ENCODE data around the gene PLPP3.

The PLPP3 gene

DNA sequence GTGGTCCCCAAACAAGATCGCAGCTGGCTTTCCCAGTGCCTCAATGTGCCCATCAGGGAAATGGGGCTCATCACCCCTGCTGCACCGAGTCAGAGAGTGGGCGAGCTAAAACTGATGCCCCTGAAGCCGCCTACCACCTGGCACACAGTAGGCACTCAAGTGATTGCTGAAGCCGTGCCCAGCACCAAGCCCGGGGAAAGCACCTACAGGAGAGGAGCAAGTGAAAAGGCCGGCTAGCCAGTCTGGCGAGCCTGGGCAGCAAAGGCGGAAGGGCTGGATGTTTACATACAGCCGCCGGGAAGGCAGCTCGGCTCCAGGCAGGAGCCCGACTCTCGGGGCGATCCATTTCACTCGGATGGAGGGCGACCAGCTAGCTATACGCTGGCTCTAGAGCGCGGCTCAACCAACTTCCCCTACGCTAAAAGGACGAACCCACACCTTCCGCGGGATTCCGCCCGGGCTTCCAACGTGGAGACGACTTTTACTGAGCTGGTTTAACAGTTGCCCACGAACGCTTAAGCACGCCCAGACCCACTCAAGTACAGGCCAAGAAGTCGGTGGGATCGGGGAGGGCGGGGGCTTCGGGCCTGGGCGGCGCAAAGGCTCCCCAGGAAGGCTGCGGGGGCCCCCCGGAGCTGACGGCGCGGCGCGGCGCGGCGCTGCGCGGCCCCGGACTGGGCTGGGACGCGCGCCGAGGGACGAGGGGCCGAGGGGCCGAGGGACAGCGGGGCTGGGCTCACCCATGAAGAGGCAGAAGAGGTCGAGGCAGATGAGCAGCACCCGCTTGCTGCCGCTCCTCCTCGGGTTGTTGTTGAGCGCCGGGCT, 1.0 kb downstream of the PLPP3 start:
- TF ChIP-seq BHLHE40 (IDR thresholded peaks at IDR 0.05; ENCODE audit: borderline replicate concordance) (no peak), TARDBP (IDR thresholded peaks at IDR 0.05) (no peak), NFRKB (IDR thresholded peaks at IDR 0.05) (no peak), ARNT (IDR thresholded peaks at IDR 0.05) (no peak), ZNF384 (IDR thresholded peaks at IDR 0.05) (no peak), HDGF (IDR thresholded peaks at IDR 0.05; ENCODE audit: borderline replicate concordance) (no peak)
- POLR2A ChIA-PET: interaction anchor here (0.7 to 1.5 kb wide), 6 partner anchors 8 to 385 kb away, joined by 3 to 5 read pairs (median 3); no protein-coding TSS in a partner anchor
- CTCF ChIA-PET: interaction anchor here (0.7 to 1.6 kb wide), 2 partner anchors 92 to 242 kb away, joined by 3 read pairs; no protein-coding TSS in a partner anchor
- DNase-seq (ENCODE audit: extremely low spot score): peak; percentile 60

DNA sequence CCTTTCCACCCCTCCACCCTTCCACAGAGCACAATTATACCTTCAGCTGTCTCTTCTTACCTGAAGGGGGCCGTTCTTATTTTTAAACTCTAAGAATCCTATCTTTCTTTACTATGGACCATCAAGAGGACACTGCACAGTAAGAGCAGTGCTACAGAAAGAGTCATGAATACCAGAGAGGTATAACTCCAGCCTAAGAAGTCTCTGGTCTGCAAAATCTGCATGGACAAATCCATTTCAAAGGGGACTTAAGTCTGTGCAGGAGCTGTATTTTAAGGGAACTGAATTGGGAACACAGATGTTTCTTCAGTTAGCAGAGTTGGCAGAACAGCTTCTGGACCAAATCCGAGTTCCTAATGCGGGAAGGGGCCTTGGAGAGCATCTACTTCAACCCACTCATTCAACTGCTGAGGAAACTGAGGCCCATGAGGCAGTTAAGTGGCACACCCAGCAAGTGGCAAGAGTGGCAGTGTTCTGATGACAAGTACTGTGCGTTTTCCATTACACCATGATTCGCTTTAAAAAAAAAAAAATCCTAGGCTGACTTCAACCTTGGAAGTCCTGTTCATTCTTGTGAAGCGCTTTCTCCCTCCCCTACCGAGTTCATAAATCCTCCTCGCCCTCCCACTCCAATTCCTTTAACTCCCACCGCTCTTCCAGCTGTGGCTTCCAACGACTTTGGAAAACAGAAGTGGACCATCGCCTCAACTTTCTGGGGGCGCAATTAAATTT, 1.8 kb downstream of the PLPP3 start:
- POLR2A ChIA-PET: interaction anchor here (0.7 to 1.5 kb wide), 3 partner anchors 12 to 384 kb away, joined by 3 to 5 read pairs (median 3); no protein-coding TSS in a partner anchor
- CTCF ChIA-PET: interaction anchor here (0.7 to 1.6 kb wide), 5 partner anchors 27 to 391 kb away, joined by 3 read pairs; no protein-coding TSS in a partner anchor
- no peak for DNase-seq (ENCODE audit: extremely low spot score)
- no peak for TF ChIP-seq TARDBP (IDR thresholded peaks at IDR 0.05)
- no peak for TF ChIP-seq FOXM1 (IDR thresholded peaks at IDR 0.05; ENCODE audit: borderline replicate concordance)
- no peak for TF ChIP-seq SUZ12 (IDR thresholded peaks at IDR 0.05)
- TF ChIP-seq ZNF384 (IDR thresholded peaks at IDR 0.05): no peak
- TF ChIP-seq FOXK2 (IDR thresholded peaks at IDR 0.05): no peak
- no peak for TF ChIP-seq NFRKB (IDR thresholded peaks at IDR 0.05)

DNA sequence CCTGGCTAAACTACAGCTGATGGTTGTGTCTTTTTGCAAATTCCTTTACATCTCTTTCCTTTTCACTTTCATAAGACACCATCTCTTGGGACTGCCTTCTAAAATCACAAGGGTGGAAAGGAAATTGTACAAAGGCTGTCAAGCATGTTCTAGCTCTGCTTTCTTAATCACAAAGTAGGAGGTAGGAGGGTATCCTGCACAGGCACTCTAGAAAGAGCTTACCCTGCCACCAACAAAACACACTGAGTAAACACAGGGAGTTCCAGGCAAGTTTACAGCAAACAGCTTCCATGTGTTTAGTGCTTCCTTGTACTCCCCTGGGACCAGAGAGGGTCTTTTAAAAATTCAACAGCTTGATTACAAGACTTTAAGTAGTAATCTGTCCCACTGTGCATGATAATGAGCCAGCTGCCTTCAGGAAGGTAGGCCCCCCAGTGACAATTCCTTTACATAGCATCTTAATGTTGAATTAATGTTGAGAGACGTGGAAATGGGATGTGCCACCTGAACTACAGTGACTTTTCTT, 2.4 kb downstream of the PLPP3 start:
- POLR2A ChIA-PET: interaction anchor here (0.7 kb wide), 1 partner anchor 20 kb away, joined by 3 read pairs; no protein-coding TSS in a partner anchor
- no peak for TF ChIP-seq HDGF (IDR thresholded peaks at IDR 0.05; ENCODE audit: borderline replicate concordance)
- TF ChIP-seq FOXK2 (IDR thresholded peaks at IDR 0.05): no peak
- TF ChIP-seq FOXM1 (IDR thresholded peaks at IDR 0.05; ENCODE audit: borderline replicate concordance): no peak
- no peak for TF ChIP-seq CTBP1 (IDR thresholded peaks at IDR 0.05; ENCODE audit: borderline replicate concordance)
- TF ChIP-seq, protein P1, sequence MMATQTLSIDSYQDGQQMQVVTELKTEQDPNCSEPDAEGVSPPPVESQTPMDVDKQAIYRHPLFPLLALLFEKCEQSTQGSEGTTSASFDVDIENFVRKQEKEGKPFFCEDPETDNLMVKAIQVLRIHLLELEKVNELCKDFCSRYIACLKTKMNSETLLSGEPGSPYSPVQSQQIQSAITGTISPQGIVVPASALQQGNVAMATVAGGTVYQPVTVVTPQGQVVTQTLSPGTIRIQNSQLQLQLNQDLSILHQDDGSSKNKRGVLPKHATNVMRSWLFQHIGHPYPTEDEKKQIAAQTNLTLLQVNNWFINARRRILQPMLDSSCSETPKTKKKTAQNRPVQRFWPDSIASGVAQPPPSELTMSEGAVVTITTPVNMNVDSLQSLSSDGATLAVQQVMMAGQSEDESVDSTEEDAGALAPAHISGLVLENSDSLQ (IDR thresholded peaks at IDR 0.05): no peak
- TF ChIP-seq L3MBTL2 (conservative IDR thresholded peaks at IDR 0.05): no peak
- no peak for TF ChIP-seq SUZ12 (IDR thresholded peaks at IDR 0.05)
- no peak for TF ChIP-seq ELF4 (IDR thresholded peaks at IDR 0.05)
- no peak for TF ChIP-seq FOXA1 (IDR thresholded peaks at IDR 0.05)
- no peak for TF ChIP-seq LEF1 (IDR thresholded peaks at IDR 0.05; ENCODE audit: borderline replicate concordance)
- no peak for TF ChIP-seq TARDBP (IDR thresholded peaks at IDR 0.05)
- CTCF ChIA-PET: interaction anchor here (0.7 to 1.6 kb wide), 8 partner anchors 28 to 783 kb away, joined by 3 read pairs; no protein-coding TSS in a partner anchor
- DNase-seq (ENCODE audit: extremely low spot score): peak; percentile 53

DNA sequence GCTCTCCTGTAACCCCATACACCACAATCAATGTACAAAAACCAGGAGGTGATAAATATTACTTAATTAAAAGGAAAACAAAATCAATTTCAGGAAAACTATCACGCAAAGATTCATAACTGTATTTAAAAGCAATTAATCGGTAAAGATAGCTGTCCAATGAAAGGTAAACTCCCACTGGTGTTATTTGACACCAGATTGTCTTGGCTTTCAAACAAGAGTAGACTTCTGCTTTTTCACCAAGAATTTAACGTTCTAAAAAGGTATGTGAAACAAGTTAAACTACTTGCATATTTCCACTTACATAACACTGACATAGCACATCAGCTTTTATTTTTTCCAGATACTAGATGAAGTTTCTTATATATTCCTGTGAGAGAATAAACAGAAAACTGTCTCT, 3.5 kb downstream of the PLPP3 start:
- ChIA-PET CTCF (interaction anchor here (0.6 to 0.9 kb wide), 3 partner anchors 10 to 376 kb away, joined by 3 to 10 read pairs (median 4); no protein-coding TSS in a partner anchor), POLR2A (no interaction called here)
- TF ChIP-seq BHLHE40 (IDR thresholded peaks at IDR 0.05; ENCODE audit: borderline replicate concordance) (no peak), L3MBTL2 (conservative IDR thresholded peaks at IDR 0.05) (no peak), FOXM1 (IDR thresholded peaks at IDR 0.05; ENCODE audit: borderline replicate concordance) (no peak), LEF1 (IDR thresholded peaks at IDR 0.05; ENCODE audit: borderline replicate concordance) (no peak), FOXK2 (IDR thresholded peaks at IDR 0.05) (no peak), FOXA1 (IDR thresholded peaks at IDR 0.05) (no peak), HDGF (IDR thresholded peaks at IDR 0.05; ENCODE audit: borderline replicate concordance) (no peak)
- TF ChIP-seq, protein P1 (IDR thresholded peaks at IDR 0.05): no peak
- no peak for DNase-seq (ENCODE audit: extremely low spot score)

DNA sequence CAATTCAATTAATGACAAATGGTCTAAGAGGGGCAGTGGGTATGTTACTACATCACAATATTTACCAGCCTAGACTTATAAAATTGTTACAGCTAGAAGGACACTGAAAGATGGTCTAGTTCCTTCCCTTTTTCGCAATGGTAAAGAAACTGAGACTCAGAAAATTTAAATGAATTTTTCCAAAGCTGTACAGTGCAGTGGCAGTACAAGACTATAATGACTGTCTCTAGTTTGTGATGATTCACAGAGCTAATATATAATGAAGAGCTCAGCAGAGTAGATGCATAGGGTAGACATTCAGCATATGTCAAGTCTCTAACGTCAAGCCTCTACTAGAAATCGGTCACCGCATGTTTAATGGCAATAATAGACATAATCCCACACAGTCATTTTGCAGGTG, 4.6 kb downstream of the PLPP3 start:
- no peak for DNase-seq (ENCODE audit: extremely low spot score)
- TF ChIP-seq LEF1 (IDR thresholded peaks at IDR 0.05; ENCODE audit: borderline replicate concordance) (no peak), NFRKB (IDR thresholded peaks at IDR 0.05) (no peak), FOXK2 (IDR thresholded peaks at IDR 0.05) (no peak), FOXM1 (IDR thresholded peaks at IDR 0.05; ENCODE audit: borderline replicate concordance) (no peak), TARDBP (IDR thresholded peaks at IDR 0.05) (no peak), ZNF384 (IDR thresholded peaks at IDR 0.05) (no peak), ELF4 (IDR thresholded peaks at IDR 0.05) (no peak), FOXA1 (IDR thresholded peaks at IDR 0.05) (no peak), SUZ12 (IDR thresholded peaks at IDR 0.05) (no peak), HDGF (IDR thresholded peaks at IDR 0.05; ENCODE audit: borderline replicate concordance) (no peak), SP1 (IDR thresholded peaks at IDR 0.05) (no peak), CTBP1 (IDR thresholded peaks at IDR 0.05; ENCODE audit: borderline replicate concordance) (no peak), BHLHE40 (IDR thresholded peaks at IDR 0.05; ENCODE audit: borderline replicate concordance) (no peak)
- TF ChIP-seq, protein P1 (IDR thresholded peaks at IDR 0.05): no peak
- POLR2A ChIA-PET: interaction anchor here (1.0 kb wide), 1 partner anchor 43 kb away, joined by 3 read pairs; no protein-coding TSS in a partner anchor
- CTCF ChIA-PET: interaction anchor here (0.8 to 0.9 kb wide), 2 partner anchors 12 to 151 kb away, joined by 3 read pairs; no protein-coding TSS in a partner anchor

Data from HEK293T (cell line).